Mesothelial cell of epicardium (in vitro differentiated cells): Measurements from ENCODE around the gene POGZ. TPM values are rescaled to one million over a fixed set of nuclear protein-coding genes. Genes with fewer than 3 reads are reported as not detected.

ENCODE experiments used
- DNase-seq, 2 experiments: peaks; one replicate each; pipeline ENCODE4 v3.0.0; 2021; ENCODE audit warnings: low spot score in 2 of 2; ENCODE audit not compliant: unreplicated experiment in 2 of 2
- H3K27ac Mint-ChIP-seq: 2 replicates; pipeline ENCODE4 v1.8.0; 2021; ENCODE audit warnings: mixed read lengths
- H3K27me3 Mint-ChIP-seq: 2 replicates; pipeline ENCODE4 v1.8.0; 2021; ENCODE audit warnings: low read depth, mixed read lengths
- H3K36me3 Mint-ChIP-seq: 2 replicates; pipeline ENCODE4 v1.8.0; 2021; ENCODE audit warnings: mixed read lengths
- H3K4me1 Mint-ChIP-seq: 2 replicates; pipeline ENCODE4 v1.8.0; 2021; ENCODE audit warnings: mixed read lengths
- H3K4me3 Mint-ChIP-seq: 2 replicates; pipeline ENCODE4 v1.8.0; 2021; ENCODE audit warnings: mild to moderate bottlenecking, moderate library complexity, mixed read lengths
- H3K9me3 Mint-ChIP-seq: 2 replicates; pipeline ENCODE4 v1.8.0; 2021; ENCODE audit warnings: mixed read lengths
- total RNA-seq: library from RNA; stranded (reverse); gene quantifications from 3 replicates; pipeline ENCODE4 v1.2.1, GENCODE V29; 2021
- TF ChIP-seq, protein P1 (sequence below): fragments of 200-600 bp; sonication (generic); IDR thresholded peaks from one replicate; pipeline ENCODE4 v1.5.0; 2021; ENCODE audit warnings: antibody characterized with exemption; ENCODE audit not compliant: unreplicated experiment

Gene POGZ
- total RNA-seq, 1 donor from 2014 or later = 182 TPM

- no peaks in the 10 kb centered on the region for H3K27me3 Mint-ChIP-seq
- peaks cover 4% of the 10 kb centered on the region for H3K9me3 Mint-ChIP-seq
- no peaks in the 10 kb centered on the region for H3K4me1 Mint-ChIP-seq
- no peak for DNase-seq
- peaks cover 1% of the 10 kb centered on the region for H3K36me3 Mint-ChIP-seq
- no peak overlapping the region for H3K4me3 Mint-ChIP-seq
- H3K27ac Mint-ChIP-seq = no peak overlapping the region
- TF ChIP-seq, protein P1, sequence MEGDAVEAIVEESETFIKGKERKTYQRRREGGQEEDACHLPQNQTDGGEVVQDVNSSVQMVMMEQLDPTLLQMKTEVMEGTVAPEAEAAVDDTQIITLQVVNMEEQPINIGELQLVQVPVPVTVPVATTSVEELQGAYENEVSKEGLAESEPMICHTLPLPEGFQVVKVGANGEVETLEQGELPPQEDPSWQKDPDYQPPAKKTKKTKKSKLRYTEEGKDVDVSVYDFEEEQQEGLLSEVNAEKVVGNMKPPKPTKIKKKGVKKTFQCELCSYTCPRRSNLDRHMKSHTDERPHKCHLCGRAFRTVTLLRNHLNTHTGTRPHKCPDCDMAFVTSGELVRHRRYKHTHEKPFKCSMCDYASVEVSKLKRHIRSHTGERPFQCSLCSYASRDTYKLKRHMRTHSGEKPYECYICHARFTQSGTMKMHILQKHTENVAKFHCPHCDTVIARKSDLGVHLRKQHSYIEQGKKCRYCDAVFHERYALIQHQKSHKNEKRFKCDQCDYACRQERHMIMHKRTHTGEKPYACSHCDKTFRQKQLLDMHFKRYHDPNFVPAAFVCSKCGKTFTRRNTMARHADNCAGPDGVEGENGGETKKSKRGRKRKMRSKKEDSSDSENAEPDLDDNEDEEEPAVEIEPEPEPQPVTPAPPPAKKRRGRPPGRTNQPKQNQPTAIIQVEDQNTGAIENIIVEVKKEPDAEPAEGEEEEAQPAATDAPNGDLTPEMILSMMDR = no peak
Measured at GRCh38 chr1:151485685-151486255, 26.5 kb upstream of the POGZ start.

- no peak overlapping the region for H3K27ac Mint-ChIP-seq
- H3K27me3 Mint-ChIP-seq = no peaks in the 10 kb centered on the region
- peaks cover 2% of the 10 kb centered on the region for H3K4me1 Mint-ChIP-seq
- H3K36me3 Mint-ChIP-seq = peaks cover 1% of the 10 kb centered on the region
- peaks cover 4% of the 10 kb centered on the region for H3K9me3 Mint-ChIP-seq
- TF ChIP-seq, protein P1 = no peak
- no peak overlapping the region for H3K4me3 Mint-ChIP-seq
- no peak for DNase-seq
Measured at GRCh38 chr1:151482017-151482416, 22.7 kb upstream of the POGZ start.

DNA sequence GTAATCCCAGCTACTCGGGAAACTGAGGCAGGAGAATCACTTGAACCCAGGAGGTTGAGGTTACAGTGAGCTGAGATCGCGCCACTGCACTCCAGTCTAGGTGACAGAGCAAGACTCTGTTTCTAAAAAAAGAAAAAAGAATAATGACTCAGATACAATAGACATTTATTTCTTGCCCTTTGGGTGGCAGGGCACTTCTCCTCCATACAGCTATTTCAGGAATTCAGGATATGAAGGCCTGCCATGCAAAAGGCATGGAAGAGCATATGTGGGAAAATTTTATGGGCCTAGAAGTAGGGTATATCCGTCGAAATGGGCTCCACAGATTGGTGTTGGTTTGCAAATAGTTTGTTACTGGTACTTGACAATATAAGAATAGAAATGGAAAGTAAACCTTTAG, 20.2 kb upstream of the POGZ start:
- H3K4me1 Mint-ChIP-seq = peaks cover 10% of the 10 kb centered on the region
- DNase-seq = no peak

GRCh38 chr1:151478923-151479322, 19.6 kb upstream of the POGZ start:
- TF ChIP-seq, protein P1 = no peak
- H3K4me3 Mint-ChIP-seq = no peak overlapping the region
- peaks cover 1% of the 10 kb centered on the region for H3K36me3 Mint-ChIP-seq
- no peaks in the 10 kb centered on the region for H3K27me3 Mint-ChIP-seq
- H3K4me1 Mint-ChIP-seq = peaks cover 12% of the 10 kb centered on the region
- no peak for DNase-seq
- H3K27ac Mint-ChIP-seq = no peak overlapping the region
- peaks cover 4% of the 10 kb centered on the region for H3K9me3 Mint-ChIP-seq

More for the DNA sequence above, 20.2 kb upstream of the POGZ start:
- H3K4me3 Mint-ChIP-seq = no peak overlapping the region
- no peak overlapping the region for H3K27ac Mint-ChIP-seq
- TF ChIP-seq, protein P1 = no peak
- H3K36me3 Mint-ChIP-seq = peaks cover 1% of the 10 kb centered on the region
- no peaks in the 10 kb centered on the region for H3K27me3 Mint-ChIP-seq
- H3K9me3 Mint-ChIP-seq = peaks cover 4% of the 10 kb centered on the region

DNA sequence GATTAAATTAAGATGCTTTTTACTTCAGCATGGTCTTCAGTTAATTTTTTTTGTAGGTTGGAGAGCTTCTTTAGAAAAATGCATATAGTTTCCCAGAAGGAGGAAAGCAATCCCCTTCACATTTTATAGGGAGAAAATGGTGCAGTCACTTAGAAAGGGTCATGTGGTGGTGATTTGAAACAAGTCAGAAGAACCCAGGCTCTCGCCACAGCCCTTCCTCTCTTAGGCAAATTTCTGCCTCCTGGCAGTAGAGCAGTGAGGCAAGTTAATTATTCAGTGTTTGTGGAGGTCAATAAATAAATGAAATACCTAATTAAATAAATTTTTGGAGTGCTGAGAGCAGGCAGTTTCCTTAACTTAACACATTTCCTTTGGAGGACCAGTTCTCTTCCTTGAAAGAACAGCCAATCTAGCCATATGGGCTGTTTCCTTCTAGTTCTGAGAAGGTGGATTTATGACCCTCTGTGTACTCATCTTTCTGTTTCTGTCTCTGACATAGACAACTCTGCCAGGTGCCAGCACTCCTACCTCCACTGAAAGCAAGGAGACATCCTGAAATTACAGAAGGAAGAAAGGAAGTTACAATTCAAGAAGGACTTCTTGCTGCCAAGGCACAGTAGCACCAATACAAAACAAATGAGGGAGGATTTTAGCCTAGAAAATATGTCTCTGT, 19.0 kb upstream of the POGZ start:
- peaks cover 1% of the 10 kb centered on the region for H3K36me3 Mint-ChIP-seq
- TF ChIP-seq, protein P1 = no peak
- H3K27me3 Mint-ChIP-seq = no peaks in the 10 kb centered on the region
- no peak for DNase-seq
- no peak overlapping the region for H3K4me3 Mint-ChIP-seq
- no peak overlapping the region for H3K27ac Mint-ChIP-seq
- peaks cover 4% of the 10 kb centered on the region for H3K9me3 Mint-ChIP-seq
- H3K4me1 Mint-ChIP-seq = peaks cover 12% of the 10 kb centered on the region
